GM12864 (cell line): ENCODE data around the gene SLF2.

Experiments
- DNase-seq: peaks from one replicate; pipeline ENCODE4 v3.0.0-alpha.2; 2011; ENCODE audit warnings: low read depth
- H3K4me3 ChIP-seq: 2 replicates; pipeline ENCODE4 v1.5.1; 2011; ENCODE audit warnings: mild to moderate bottlenecking, low read depth, low read length, control low read depth
- CTCF ChIP-seq: IDR thresholded peaks from 2 replicates; pipeline ENCODE4 v1.5.1; 2011; ENCODE audit warnings: low read depth, mild to moderate bottlenecking, moderate library complexity, low read length, control low read depth, inconsistent platforms; ENCODE audit errors: missing control alignments

The SLF2 gene

GRCh38 chr10:100960251-100960650 is 47.5 kb downstream of the SLF2 start:
- H3K4me3 ChIP-seq, result no peak overlapping the region
- TF ChIP-seq CTCF, result no peak
- DNase-seq, result no peak

- DNase-seq, result no peak
- no peak for TF ChIP-seq CTCF
- H3K4me3 ChIP-seq, result no peak overlapping the region
Measured at GRCh38 chr10:100962351-100963080, 49.8 kb downstream of the SLF2 start.

GRCh38 chr10:100963826-100964225 is 51.1 kb downstream of the SLF2 start:
- no peak for TF ChIP-seq CTCF
- DNase-seq, result no peak
- no peak overlapping the region for H3K4me3 ChIP-seq

GRCh38 chr10:100965820-100966219 is 53.1 kb downstream of the SLF2 start:
- H3K4me3 ChIP-seq, result no peak overlapping the region
- no peak for TF ChIP-seq CTCF
- no peak for DNase-seq

GRCh38 chr10:100966887-100967286 is 54.1 kb downstream of the SLF2 start:
- DNase-seq, result no peak
- TF ChIP-seq CTCF, result no peak
- no peak overlapping the region for H3K4me3 ChIP-seq

GRCh38 chr10:100967332-100967731 is 54.6 kb downstream of the SLF2 start:
- no peak for DNase-seq
- no peak for TF ChIP-seq CTCF

More at GRCh38 chr10:100967332-100967731, 54.6 kb downstream of the SLF2 start:
- no peak overlapping the region for H3K4me3 ChIP-seq
